A673 (cell line): ENCODE measurements around the gene CTLA4. TPM values are rescaled to one million over a fixed set of nuclear protein-coding genes. Genes with fewer than 3 reads are reported as not detected.

ENCODE experiments used
- BruUV-seq: library from RNA; stranded (reverse); fragments of 400-500 nt; replicated peaks from 2 replicates; lab custom pipeline; 2021; lab: Mats Ljungman, UMichigan
- CTCF ChIA-PET: fragments of 300-600 bp; sonication (Branson Sonifier 250); formaldehyde crosslinking; loops from one replicate; lab custom pipeline; 2022; ENCODE audit warnings: antibody characterized with exemption; lab: Charles Lee
- POLR2A ChIA-PET: fragments of 300-600 bp; sonication (Branson Sonifier 250); formaldehyde crosslinking; loops from one replicate; lab custom pipeline; 2022; ENCODE audit warnings: antibody characterized with exemption; ENCODE audit not compliant: low non-redundant PET; lab: Charles Lee
- DNase-seq: peaks from one replicate; pipeline ENCODE4 v3.0.0-alpha.2; 2015; ENCODE audit warnings: low spot score
- H3K27ac ChIP-seq: fragments of 200-600 bp; sonication (generic); 2 replicates; pipeline ENCODE4 v1.5.1; 2016; ENCODE audit warnings: mixed run types, low read depth, mild to moderate bottlenecking, mixed read lengths, antibody characterized with exemption, low read length; ENCODE audit not compliant: poor library complexity, severe bottlenecking
- H3K27me3 ChIP-seq: fragments of 200-600 bp; sonication (generic); replicated peaks from 2 replicates; pipeline ENCODE4 v1.6.1; 2017; ENCODE audit warnings: mixed run types, low read depth, mild to moderate bottlenecking, mixed read lengths, antibody characterized with exemption, low read length; ENCODE audit not compliant: insufficient read depth, poor library complexity
- H3K36me3 ChIP-seq: fragments of 200-600 bp; sonication (generic); 2 replicates; pipeline ENCODE4 v1.6.1; 2016; ENCODE audit warnings: mixed run types, mild to moderate bottlenecking, mixed read lengths, antibody characterized with exemption, low read length; ENCODE audit not compliant: insufficient read depth, poor library complexity, severe bottlenecking
- H3K4me1 ChIP-seq: fragments of 200-600 bp; sonication (generic); 2 replicates; pipeline ENCODE4 v1.6.1; 2017; ENCODE audit warnings: mixed run types, mild to moderate bottlenecking, mixed read lengths, antibody characterized with exemption, low read length; ENCODE audit not compliant: insufficient read depth, poor library complexity, severe bottlenecking
- H3K4me3 ChIP-seq: fragments of 200-600 bp; sonication (generic); 2 replicates; pipeline ENCODE4 v1.5.1; 2016; ENCODE audit warnings: low read depth, mixed run types, mild to moderate bottlenecking, mixed read lengths, low read length; ENCODE audit not compliant: poor library complexity, severe bottlenecking
- H3K9me3 ChIP-seq: fragments of 200-600 bp; sonication (generic); 2 replicates; pipeline ENCODE4 v1.6.1; 2016; ENCODE audit warnings: mixed run types, low read depth, mild to moderate bottlenecking, mixed read lengths, antibody characterized with exemption, low read length; ENCODE audit not compliant: poor library complexity, severe bottlenecking
- EZH2 ChIP-seq: fragments of 200-600 bp; sonication (generic); IDR thresholded peaks from 2 replicates; pipeline ENCODE4 v1.6.1; 2017; ENCODE audit warnings: borderline replicate concordance, low read depth, mild to moderate bottlenecking, mixed read lengths, antibody characterized with exemption, low read length; ENCODE audit not compliant: poor library complexity, severe bottlenecking
- intact Hi-C: fragments of 100-400 bp; cut with micrococcal nuclease; formaldehyde crosslinking; loops from one replicate; pipeline ENCODE4 v1.10.0; 2022; ENCODE audit not compliant: unreplicated experiment
- total RNA-seq: library from RNA; stranded (reverse); gene quantifications from 2 replicates; pipeline ENCODE4 v1.2.3, GENCODE V29; 2021
- TF ChIP-seq, protein P1 (sequence below): fragments of 300-800, 200-600 bp; sonication (generic); conservative IDR thresholded peaks from 2 replicates; pipeline ENCODE4 v1.5.1; 2017; ENCODE audit warnings: low read depth, mild to moderate bottlenecking, antibody characterized with exemption, low read length, moderate library complexity, mixed read lengths

Gene CTLA4
- total RNA-seq, 1 experiment from 2014 or later, result not detected

DNA sequence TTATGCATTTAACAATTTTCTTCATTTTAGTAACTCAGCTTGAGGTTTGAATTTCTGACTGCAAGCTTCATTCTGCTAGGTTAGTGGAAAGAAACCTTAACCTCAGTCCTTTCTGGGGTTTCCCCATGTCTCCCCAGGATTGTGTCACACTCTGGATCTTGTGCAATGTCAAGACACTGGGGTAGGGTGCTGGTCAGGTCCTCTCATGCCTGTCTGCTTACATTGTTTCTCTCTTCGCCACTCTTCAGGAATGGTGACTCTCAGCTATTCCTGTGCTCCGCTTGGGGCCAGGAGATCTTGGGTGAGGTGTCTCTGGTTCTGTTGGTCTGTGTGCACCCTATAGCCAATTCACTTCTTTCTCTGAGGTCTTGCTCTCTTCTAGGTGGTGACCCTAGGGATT lies 23.9 kb downstream of the CTLA4 start:
- H3K4me1 ChIP-seq, result no peaks in the 10 kb centered on the region

DNA sequence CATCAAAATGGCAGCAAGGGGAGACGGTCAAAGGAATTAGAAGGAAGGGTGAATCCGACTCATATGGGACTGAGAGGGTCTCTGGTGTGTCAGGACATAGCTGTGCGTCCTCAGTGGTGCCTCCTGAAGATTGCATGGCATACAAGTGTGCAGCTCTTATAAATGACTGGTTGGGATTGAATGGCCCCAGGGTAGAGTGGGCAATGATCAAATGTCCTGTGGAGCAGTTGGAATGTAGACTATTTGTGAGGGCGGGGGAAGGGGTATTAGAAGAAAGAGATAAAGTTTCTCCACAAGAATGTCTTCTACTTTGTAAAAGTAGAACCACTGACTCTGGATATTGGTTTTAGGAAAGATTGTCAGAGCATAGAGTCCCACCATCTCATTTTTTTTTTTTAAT lies 24.6 kb downstream of the CTLA4 start:
- no peak for DNase-seq
- Histone ChIP-seq H3K36me3 (no peaks in the 10 kb centered on the region), H3K27ac (no peak overlapping the region), H3K4me1 (no peaks in the 10 kb centered on the region), H3K4me3 (no peak overlapping the region), H3K27me3 (no peaks in the 10 kb centered on the region), H3K9me3 (no peaks in the 10 kb centered on the region)
- CTCF ChIA-PET, result no interaction called here
- POLR2A ChIA-PET, result no interaction called here
- intact Hi-C loops, result no loop called here
- BruUV-seq, result no TSS peak
- TF ChIP-seq EZH2, result no peak
- TF ChIP-seq, protein P1, sequence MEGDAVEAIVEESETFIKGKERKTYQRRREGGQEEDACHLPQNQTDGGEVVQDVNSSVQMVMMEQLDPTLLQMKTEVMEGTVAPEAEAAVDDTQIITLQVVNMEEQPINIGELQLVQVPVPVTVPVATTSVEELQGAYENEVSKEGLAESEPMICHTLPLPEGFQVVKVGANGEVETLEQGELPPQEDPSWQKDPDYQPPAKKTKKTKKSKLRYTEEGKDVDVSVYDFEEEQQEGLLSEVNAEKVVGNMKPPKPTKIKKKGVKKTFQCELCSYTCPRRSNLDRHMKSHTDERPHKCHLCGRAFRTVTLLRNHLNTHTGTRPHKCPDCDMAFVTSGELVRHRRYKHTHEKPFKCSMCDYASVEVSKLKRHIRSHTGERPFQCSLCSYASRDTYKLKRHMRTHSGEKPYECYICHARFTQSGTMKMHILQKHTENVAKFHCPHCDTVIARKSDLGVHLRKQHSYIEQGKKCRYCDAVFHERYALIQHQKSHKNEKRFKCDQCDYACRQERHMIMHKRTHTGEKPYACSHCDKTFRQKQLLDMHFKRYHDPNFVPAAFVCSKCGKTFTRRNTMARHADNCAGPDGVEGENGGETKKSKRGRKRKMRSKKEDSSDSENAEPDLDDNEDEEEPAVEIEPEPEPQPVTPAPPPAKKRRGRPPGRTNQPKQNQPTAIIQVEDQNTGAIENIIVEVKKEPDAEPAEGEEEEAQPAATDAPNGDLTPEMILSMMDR, result no peak

More for the DNA sequence above, 23.9 kb downstream of the CTLA4 start:
- no TSS peak for BruUV-seq
- H3K27ac ChIP-seq, result no peak overlapping the region
- intact Hi-C loops, result no loop called here
- CTCF ChIA-PET, result no interaction called here
- no peaks in the 10 kb centered on the region for H3K36me3 ChIP-seq
- H3K4me3 ChIP-seq, result no peak overlapping the region
- no peak for DNase-seq
- POLR2A ChIA-PET, result no interaction called here
- H3K27me3 ChIP-seq, result no peaks in the 10 kb centered on the region
- no peak for TF ChIP-seq EZH2
- TF ChIP-seq, protein P1, result no peak
- no peaks in the 10 kb centered on the region for H3K9me3 ChIP-seq

DNA sequence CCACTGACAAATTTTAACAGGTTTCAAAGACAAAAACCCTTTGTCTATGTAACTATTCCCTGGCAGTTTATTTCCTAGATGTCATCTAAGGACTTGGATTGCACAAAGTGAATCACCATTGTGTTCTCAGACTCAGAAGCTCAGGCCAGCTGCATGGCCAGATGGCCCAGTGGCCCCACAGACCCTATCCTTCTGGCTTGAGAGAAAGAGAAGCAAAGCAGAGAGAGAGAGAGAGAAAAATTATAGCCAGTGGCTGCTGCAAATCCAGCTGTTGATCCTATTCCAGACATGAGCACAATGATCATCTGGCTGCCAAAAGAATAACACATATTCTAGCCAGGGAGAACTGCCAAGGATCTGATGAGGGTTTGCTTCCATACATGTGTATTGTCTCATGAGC lies 25.8 kb downstream of the CTLA4 start:
- no peak for TF ChIP-seq EZH2
- TF ChIP-seq, protein P1, result no peak
- H3K9me3 ChIP-seq, result no peaks in the 10 kb centered on the region
- DNase-seq, result no peak
- H3K36me3 ChIP-seq, result no peaks in the 10 kb centered on the region
- CTCF ChIA-PET, result no interaction called here
- H3K4me1 ChIP-seq, result no peaks in the 10 kb centered on the region
- H3K27ac ChIP-seq, result no peak overlapping the region
- BruUV-seq, result no TSS peak
- POLR2A ChIA-PET, result no interaction called here
- no peaks in the 10 kb centered on the region for H3K27me3 ChIP-seq
- intact Hi-C loops, result no loop called here
- H3K4me3 ChIP-seq, result no peak overlapping the region
